Occipital lobe (tissue), 2 donors: ENCODE measurements around the gene CSTF3. TPM values are rescaled to one million over a fixed set of nuclear protein-coding genes. Genes with fewer than 3 reads are reported as not detected.
"Not testable (repeated sequence)": the region's sequence is repeated elsewhere in the genome, so short reads cannot be mapped to it uniquely, and the experiment has no call there.

Source experiments
- DNase-seq: peaks from one replicate; lab custom pipeline; 2025; lab: John Stamatoyannopoulos, UW
- total RNA-seq: library from RNA; depleted of rRNA; stranded (reverse); fragments of >200 nt; gene quantifications from one replicate; pipeline ENCODE4 v1.2.3, GENCODE V29; 2014

The CSTF3 gene
- 75.3 TPM for total RNA-seq

- DNase-seq, result peak; percentile 99
These were observed at the start of gene CSTF3 for GRCh38 chr11:33161120-33162005. TSS of gene CSTF3 (minus strand) at chr11:33161480. CDS start at chr11:33161325, 155 bp downstream.

DNA sequence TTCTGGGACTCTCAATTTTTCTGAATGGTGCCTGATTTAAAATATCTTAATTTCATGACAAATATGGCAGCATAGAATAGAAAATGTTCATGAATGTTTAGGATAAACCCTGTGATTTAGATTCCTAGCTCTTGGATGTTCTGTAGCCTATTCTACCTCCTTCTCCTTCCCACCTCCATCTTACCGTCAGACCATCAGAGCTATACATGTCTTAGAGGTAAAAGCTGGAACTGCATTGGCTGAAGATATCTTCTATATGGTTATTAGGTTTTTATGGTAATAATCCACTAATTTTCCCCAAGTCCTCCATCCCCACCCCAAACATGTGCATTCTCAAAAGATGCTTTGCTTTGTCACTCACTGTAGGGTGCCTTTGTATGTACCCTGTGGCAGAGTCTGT lies 46.9 kb upstream of the CSTF3 start:
- no peak for DNase-seq

DNA sequence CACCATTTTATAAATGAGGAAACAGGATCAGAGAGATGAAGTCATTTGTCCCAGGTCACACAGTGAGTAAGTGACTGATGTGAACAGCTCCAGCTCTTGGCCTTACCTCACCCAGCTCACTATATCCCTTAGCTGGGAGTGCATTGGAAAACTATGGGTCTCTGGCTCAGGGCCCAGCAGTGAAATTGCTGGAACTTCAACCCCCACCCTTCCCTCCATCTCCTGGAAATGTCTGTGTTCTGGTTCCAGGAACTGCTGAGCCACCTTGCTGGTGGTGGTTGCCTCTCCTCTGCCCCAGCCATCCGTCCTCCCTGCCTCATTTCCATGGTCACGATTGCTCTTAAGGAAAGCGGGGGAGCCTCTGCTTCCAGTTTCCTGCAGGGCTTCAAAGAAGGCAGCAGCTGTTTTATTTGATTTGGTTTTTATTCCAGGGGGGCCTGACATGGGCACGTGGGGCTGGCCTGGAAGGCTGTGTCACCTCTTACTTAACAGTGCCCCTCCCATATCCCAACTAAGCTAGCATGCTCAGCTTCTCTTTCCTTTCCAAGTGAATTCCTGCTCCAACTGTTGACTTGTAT lies 46.2 kb upstream of the CSTF3 start:
- no peak for DNase-seq

GRCh38 chr11:33197915-33198727 lies 36.8 kb upstream of the CSTF3 start:
- no peak for DNase-seq

DNA sequence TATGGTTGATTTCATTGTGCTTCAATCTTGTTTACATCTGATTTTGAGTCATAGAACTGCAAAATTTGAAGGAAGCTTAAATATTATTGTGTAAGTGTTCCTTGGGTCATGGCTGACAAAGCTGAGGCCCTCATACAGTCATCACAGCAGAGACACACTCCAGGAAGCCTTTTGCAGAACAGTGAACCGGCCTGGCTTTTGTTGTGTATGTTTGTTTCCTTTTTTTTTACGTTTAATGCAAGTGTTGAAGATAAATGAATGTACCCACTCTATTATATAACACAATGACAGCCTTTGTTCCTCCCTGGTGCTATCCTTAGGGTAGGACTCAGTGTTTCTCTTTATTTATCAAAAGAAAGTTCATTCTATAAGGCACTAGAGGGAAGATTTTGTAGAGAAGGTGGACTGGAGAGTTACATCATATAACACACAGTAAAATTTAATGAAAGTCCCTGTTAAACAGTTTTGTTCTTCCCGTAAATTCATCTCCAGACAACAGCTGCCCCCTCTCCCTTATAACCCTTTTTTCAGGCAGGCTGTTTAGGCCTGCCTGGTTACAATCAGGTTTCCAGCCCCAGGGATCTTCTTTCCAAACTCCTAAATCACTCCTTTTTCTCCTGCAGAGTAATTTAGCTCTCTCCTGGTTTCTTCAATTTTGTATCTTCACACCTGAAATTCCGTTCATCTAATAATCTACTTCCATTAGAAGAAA lies 34.3 kb upstream of the CSTF3 start:
- DNase-seq, result no peak

- DNase-seq, result no peak
These were observed 33.2 kb upstream of the CSTF3 start for GRCh38 chr11:33194455-33194854.

DNA sequence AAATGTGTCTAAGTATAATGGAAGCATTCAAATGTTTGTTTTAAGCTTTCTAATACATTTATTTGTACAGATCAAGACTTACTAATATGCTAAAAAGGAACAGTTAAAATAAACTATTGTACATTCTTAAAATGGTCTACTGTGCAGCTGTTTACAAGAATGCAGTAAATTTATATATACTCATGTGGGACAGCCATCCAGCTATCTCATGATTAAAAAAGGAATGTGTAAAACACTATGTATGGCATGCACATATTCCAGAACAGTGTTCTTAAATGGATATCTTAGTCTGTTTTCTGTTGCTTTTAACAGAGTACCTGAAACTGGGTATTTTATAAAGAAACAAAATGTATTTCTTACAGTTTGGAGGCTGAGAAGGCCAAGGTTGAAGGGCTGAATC lies 30.2 kb upstream of the CSTF3 start:
- no peak for DNase-seq

DNA sequence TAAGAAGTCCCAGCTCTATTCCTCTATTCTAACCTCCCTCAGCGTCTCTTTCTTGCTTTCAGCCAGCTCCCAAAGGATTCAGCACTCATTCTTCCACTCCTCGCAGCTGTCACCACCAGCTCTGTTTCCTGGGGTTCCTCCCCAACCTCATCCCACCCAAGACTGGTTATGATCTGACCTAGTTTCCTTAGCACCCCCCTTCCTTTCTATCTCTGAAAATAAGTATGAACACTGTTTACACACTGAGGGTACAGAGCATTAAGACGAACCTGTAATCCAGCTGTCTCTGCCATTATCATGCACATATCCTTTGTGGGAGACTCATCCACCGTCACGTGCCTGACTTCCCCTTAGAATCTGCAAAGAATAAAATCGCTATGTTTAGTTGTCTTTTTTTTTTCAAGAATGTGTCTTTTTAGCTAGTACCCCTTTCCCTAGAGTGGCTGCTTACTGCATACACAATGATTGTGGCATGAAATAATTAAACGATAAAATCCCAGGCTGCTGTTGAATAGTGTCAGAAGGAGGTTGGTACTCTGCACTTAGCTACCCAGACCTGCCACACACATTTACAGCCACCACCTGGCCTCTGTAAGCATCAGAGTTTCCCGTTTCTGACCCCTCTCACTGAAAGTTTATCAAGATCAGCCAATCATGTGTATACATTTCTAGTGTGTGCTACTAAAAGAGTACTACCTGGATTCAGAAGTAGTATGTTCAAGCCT lies 26.9 kb upstream of the CSTF3 start:
- DNase-seq, result no peak

GRCh38 chr11:33185756-33186155 lies 24.5 kb upstream of the CSTF3 start:
- DNase-seq, result no peak

GRCh38 chr11:33182246-33182878 lies 21.1 kb upstream of the CSTF3 start:
- no peak for DNase-seq

GRCh38 chr11:33179348-33179803 lies 18.1 kb upstream of the CSTF3 start:
- no peak for DNase-seq

- no peak for DNase-seq
These were observed 17.3 kb upstream of the CSTF3 start for GRCh38 chr11:33178443-33179180.

DNA sequence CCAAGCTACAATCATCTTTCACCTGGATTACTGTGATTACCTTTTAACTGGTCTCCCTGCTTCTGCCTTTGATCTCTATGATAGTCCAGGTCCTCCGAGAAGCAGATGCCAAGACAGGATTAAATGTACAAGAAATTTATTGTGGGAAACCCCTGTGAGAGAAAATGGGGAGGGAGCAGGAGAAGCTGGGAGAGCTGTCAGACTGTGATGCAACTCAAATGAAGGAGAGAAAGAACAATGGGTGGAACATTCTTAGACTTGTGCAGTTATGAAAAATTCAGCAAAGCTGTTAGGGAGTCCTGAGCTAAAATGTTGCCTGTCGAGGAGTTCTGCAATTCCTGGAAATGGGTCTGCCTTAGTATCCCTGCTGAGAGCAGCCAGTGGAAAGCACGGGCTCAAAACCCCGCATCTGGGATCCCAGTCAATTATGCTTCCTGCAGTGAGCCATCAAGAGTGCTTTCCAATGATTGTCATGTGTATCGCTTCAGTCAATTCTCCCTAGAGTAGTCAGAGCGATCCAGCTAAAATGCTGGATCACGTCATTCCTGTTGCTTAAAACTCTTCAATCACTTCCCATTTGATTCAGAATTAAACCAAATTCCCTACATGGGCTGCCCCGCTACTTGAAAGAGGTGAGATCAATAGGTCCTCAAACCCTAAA lies 16.5 kb upstream of the CSTF3 start:
- DNase-seq, result no peak

DNA sequence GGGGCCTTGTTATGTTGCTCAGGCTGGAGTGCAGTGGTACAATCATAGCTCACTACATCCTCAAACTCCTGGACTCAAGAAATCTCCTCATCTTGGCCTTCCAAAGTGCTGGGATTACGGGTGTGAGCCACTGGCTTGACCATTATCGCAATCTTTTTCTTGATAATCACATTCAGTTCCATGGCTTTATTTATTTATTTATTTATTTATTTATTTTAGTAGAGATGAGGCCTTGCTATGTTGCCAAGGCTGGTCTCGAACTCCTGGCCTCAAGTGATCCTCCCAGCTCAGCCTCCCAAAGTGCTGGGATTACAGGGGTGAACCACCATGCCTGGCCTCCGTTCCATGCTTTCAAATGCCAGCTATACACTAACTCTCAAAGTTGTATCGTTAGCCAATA lies 15.5 kb upstream of the CSTF3 start:
- not testable (repeated sequence) for DNase-seq

GRCh38 chr11:33172996-33173395 lies 11.7 kb upstream of the CSTF3 start:
- DNase-seq, result no peak

DNA sequence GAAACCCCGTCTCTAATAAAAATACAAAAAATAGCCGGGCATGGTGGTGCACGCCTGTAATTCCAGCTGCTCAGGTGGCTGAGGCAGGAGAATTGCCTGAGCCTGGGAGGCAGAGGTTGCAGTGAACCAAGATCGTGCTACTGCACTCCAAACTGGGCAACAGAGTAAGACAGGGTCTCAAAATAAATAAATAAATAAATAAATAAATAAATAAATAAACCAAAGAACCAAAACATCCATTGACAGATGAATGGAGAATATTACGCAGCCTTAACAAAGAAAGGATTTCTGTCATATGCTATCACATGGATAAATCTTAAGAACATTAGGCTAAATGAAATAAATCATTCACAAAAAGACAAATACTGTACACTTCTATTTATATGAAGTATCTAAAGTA lies 11.1 kb upstream of the CSTF3 start:
- DNase-seq, result no peak

DNA sequence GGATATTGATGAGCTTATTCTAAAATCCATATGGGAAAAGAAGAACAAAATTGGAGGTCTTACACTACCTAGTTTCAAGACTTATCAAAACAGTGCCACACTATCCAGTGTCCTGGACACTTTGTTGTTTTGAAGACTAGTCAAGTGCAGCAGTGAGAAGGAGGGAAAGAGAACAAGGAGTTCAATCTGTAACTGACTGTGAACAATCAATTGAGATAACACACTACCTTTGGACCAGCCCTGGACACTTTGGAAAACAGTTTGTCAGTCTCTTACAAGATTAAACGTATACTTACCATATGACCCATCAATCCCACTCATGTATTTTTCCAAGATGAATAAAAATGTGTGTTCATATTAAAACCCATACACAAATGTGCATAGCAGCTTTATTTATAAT lies 10.0 kb upstream of the CSTF3 start:
- DNase-seq, result no peak

DNA sequence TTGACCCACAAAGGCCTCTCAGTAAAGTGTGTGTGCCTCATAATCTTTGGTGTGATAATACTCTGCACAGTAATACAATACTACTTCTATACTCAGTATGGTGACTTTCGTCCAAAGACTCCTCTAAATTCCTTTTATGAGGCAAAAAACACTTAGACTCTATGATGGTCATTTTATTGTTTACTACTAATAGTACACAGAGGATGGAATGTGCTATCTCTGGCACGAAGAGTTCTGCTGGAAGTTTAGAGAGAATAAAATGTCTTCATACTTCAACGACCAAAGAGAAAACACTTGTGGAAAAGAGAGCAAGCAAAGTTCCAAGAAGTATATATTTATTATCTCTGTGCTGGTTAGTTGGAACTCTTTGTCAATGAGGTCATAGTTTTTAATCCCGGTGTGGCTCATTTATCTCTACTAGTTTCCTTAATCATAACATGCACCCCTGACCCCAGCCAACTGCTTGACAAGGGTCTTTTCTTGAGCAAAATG lies 7.5 kb upstream of the CSTF3 start:
- no peak for DNase-seq

DNA sequence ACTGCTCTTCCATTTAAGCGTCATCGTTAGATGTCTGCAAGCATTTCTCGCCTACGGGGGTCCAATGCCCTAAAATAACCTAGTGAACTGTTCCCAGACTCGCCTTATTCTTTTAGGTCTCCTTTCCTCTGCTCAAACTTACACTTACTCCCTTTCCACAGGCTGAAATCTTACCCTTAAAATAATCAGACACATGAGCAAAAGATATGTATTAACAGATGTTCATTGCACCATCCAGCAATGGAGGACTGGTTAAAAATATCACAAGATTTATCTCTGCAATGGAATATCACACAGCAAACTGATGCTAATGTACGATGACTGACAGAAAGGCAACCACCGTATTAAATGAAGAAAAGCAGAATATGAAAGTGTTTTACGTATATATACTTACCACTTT lies 1.6 kb upstream of the CSTF3 start:
- DNase-seq, result no peak
